Breast epithelium (tissue), 4 donors: ENCODE measurements around the gene CDC20. TPM values are rescaled to one million over a fixed set of nuclear protein-coding genes. Genes with fewer than 3 reads are reported as not detected.

Experiments
- DNase-seq, 2 donors: peaks; one replicate each; pipeline ENCODE4 v3.0.0-alpha.2; 2019; ENCODE audit warnings: low spot score in 2 of 2
- H3K27ac ChIP-seq, 2 donors: fragments of 200-600 bp; sonication (generic) in 1 of 2; one replicate each; pipeline ENCODE4 v1.5.1; 2016 to 2019; ENCODE audit warnings: mild to moderate bottlenecking in 1 of 2
- H3K27me3 ChIP-seq, 2 donors: fragments of 200-600 bp; sonication (generic) in 1 of 2; one replicate each; pipeline versions ENCODE4 v1.5.1 to v1.6.0; 2017 to 2019; ENCODE audit warnings: control low read depth in 1 of 2, mild to moderate bottlenecking in 1 of 2
- H3K36me3 ChIP-seq: fragments of 200-600 bp; one replicate; pipeline ENCODE4 v1.5.1; 2019
- H3K4me1 ChIP-seq, 2 donors: fragments of 200-600 bp; sonication (generic); one replicate each; pipeline ENCODE4 v1.5.1; 2016 to 2019; ENCODE audit warnings: control low read depth in 1 of 2
- H3K4me3 ChIP-seq, 3 donors: fragments of 200-600 bp; sonication (generic); 1 replicate in 2 of 3; 2 replicates in 1 of 3; pipeline ENCODE4 v1.5.1; 2016 to 2019; ENCODE audit warnings: mild to moderate bottlenecking in 3 of 3, moderate library complexity in 2 of 3
- H3K9me3 ChIP-seq, 2 donors: fragments of 200-600 bp; sonication (generic) in 1 of 2; one replicate each; pipeline ENCODE4 v1.5.1; 2016 to 2019; ENCODE audit warnings: control low read depth in 1 of 2
- CTCF ChIP-seq, 3 donors: fragments of 450-650 bp; IDR thresholded peaks; one replicate each; pipeline ENCODE4 v1.5.1; 2016 to 2017; ENCODE audit warnings: antibody characterized with exemption in 3 of 3, mild to moderate bottlenecking in 3 of 3, moderate library complexity in 3 of 3
- POLR2A ChIP-seq: fragments of 450-650 bp; IDR thresholded peaks from one replicate; pipeline ENCODE4 v1.6.1; 2016; ENCODE audit warnings: antibody characterized with exemption, mild to moderate bottlenecking, moderate library complexity
- POLR2AphosphoS5 ChIP-seq, 3 donors: sonication (generic); formaldehyde crosslinking; IDR thresholded peaks; one replicate each; pipeline ENCODE4 v1.6.1; 2017; ENCODE audit warnings: antibody characterized with exemption in 3 of 3
- intact Hi-C: fragments of 100-400 bp; cut with DNase I; formaldehyde crosslinking; loops from one replicate; pipeline ENCODE4 v1.15.1; 2023; ENCODE audit warnings: low total_unique reads
- total RNA-seq, 3 donors: library from RNA; depleted of rRNA; stranded (reverse); fragments of >200 nt; gene quantifications; one replicate each; pipeline ENCODE4 v1.1.0, GENCODE V29; 2016

CDC20 gene
- total RNA-seq, 3 donors from 2014 or later, result 1.3 to 5.8 (median 1.3) TPM

- H3K27ac ChIP-seq, result no peak overlapping the region
- no peak overlapping the region for H3K4me3 ChIP-seq
- no peak for DNase-seq
- no peaks in the 10 kb centered on the region for H3K4me1 ChIP-seq
- no peaks in the 10 kb centered on the region for H3K36me3 ChIP-seq
- TF ChIP-seq POLR2AphosphoS5 (IDR thresholded peaks at IDR 0.05), result no peak
- no peak for TF ChIP-seq POLR2A
- TF ChIP-seq CTCF (IDR thresholded peaks at IDR 0.05), result no peak
- H3K9me3 ChIP-seq, result no peaks in the 10 kb centered on the region
- H3K27me3 ChIP-seq, result no peaks in the 10 kb centered on the region
- intact Hi-C loops, result no loop called here
Observed at GRCh38 chr1:43352351-43352705, 6.5 kb upstream of the CDC20 start.

GRCh38 chr1:43352881-43353280 lies 5.9 kb upstream of the CDC20 start:
- intact Hi-C loops, result no loop called here
- no peaks in the 10 kb centered on the region for H3K9me3 ChIP-seq
- no peaks in the 10 kb centered on the region for H3K27me3 ChIP-seq
- no peak overlapping the region for H3K4me3 ChIP-seq
- DNase-seq, result no peak
- no peaks in the 10 kb centered on the region for H3K36me3 ChIP-seq
- H3K4me1 ChIP-seq, result peaks cover 0 to 3% of the 10 kb centered on the region in 2 donors
- TF ChIP-seq POLR2AphosphoS5 (IDR thresholded peaks at IDR 0.05), result no peak
- no peak for TF ChIP-seq CTCF (IDR thresholded peaks at IDR 0.05)
- no peak for TF ChIP-seq POLR2A
- H3K27ac ChIP-seq, result no peak overlapping the region

GRCh38 chr1:43354471-43354870 lies 4.3 kb upstream of the CDC20 start:
- H3K9me3 ChIP-seq, result no peaks in the 10 kb centered on the region
- no peaks in the 10 kb centered on the region for H3K36me3 ChIP-seq
- DNase-seq, result no peak
- TF ChIP-seq POLR2AphosphoS5 (IDR thresholded peaks at IDR 0.05) (no peak), POLR2A (no peak), CTCF (IDR thresholded peaks at IDR 0.05) (no peak)
- H3K4me1 ChIP-seq, result peaks cover 3% of the 10 kb centered on the region in 2 donors
- H3K27me3 ChIP-seq, result no peaks in the 10 kb centered on the region
- H3K4me3 ChIP-seq, result no peak overlapping the region
- intact Hi-C loops, result no loop called here
- H3K27ac ChIP-seq, result no peak overlapping the region

DNA sequence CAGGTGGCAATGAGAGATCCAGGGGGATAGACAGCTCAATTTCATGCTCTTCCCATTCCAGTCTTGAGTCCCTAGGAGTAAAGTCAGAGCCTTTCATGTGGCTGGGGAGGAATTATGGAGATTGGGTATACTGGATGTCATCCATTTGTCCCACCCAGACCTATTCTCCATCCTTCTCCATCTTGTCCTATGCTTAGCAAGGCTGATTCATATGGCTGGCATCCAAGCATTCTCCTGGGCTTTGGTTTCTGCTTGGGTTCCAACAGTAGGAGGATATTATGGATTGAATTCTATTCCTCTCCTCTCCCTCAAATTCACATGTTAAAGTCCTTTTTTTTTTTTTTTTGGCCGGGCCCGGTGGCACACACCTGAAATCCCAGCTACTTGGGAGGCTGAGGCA lies 3.8 kb upstream of the CDC20 start:
- no peak overlapping the region for H3K4me3 ChIP-seq
- no peak for DNase-seq
- TF ChIP-seq POLR2AphosphoS5 (IDR thresholded peaks at IDR 0.05), result no peak
- TF ChIP-seq CTCF (IDR thresholded peaks at IDR 0.05), result no peak
- no peak for TF ChIP-seq POLR2A
- H3K27me3 ChIP-seq, result no peaks in the 10 kb centered on the region
- intact Hi-C loops, result no loop called here
- no peaks in the 10 kb centered on the region for H3K36me3 ChIP-seq
- H3K9me3 ChIP-seq, result no peaks in the 10 kb centered on the region
- H3K27ac ChIP-seq, result no peak overlapping the region
- H3K4me1 ChIP-seq, result peaks cover 3% of the 10 kb centered on the region in 2 donors

DNA sequence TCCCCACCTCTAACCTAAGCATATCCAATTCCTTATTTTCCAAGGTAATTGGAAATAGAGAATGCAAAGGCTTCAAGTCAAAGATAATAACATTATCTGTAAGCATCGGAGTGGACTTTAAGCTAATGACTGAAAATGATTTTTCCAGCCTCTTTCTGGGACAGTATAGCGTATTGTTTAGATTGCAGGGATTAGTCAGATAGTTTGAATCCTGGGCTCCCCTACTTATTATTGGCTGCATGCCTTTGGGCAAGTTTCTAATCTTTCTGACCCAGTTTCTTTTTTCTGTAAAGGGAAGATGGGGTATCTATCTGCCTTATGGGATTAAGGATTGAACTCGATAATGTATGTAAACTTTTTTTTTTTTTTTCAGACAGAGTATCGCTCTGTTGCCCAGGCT lies 1.5 kb upstream of the CDC20 start:
- Histone ChIP-seq H3K36me3 (no peaks in the 10 kb centered on the region), H3K4me1 (peaks cover 3% of the 10 kb centered on the region in 2 donors), H3K9me3 (no peaks in the 10 kb centered on the region), H3K27ac (no peak overlapping the region), H3K27me3 (no peaks in the 10 kb centered on the region), H3K4me3 (no peak overlapping the region)
- TF ChIP-seq POLR2A, result no peak
- no peak for TF ChIP-seq CTCF (IDR thresholded peaks at IDR 0.05)
- no peak for TF ChIP-seq POLR2AphosphoS5 (IDR thresholded peaks at IDR 0.05)
- DNase-seq, result no peak
- intact Hi-C loops, result no loop called here
